Gastroesophageal sphincter (tissue), 3 donors: ENCODE data around the gene OR6B1.

Experiments used
- POLR2A ChIP-seq, 2 donors: fragments of 450-650 bp; IDR thresholded peaks; one replicate each; pipeline ENCODE4 v1.6.1; 2017; ENCODE audit warnings: antibody characterized with exemption in 2 of 2, mild to moderate bottlenecking in 2 of 2, moderate library complexity in 1 of 2
- POLR2AphosphoS5 ChIP-seq: sonication (generic); formaldehyde crosslinking; IDR thresholded peaks from one replicate; pipeline ENCODE4 v1.6.1; 2017; ENCODE audit warnings: antibody characterized with exemption
- TF ChIP-seq, protein P1 (sequence below), 4 experiments: fragments of 200-600 bp in 2 of 4; fragments of 450-650 bp in 2 of 4; sonication (generic) in 1 of 4; IDR thresholded peaks; one replicate each; pipeline ENCODE4 v1.5.1; 2017 to 2019; ENCODE audit warnings: antibody characterized with exemption in 4 of 4, mild to moderate bottlenecking in 2 of 4, moderate library complexity in 2 of 4

DNA sequence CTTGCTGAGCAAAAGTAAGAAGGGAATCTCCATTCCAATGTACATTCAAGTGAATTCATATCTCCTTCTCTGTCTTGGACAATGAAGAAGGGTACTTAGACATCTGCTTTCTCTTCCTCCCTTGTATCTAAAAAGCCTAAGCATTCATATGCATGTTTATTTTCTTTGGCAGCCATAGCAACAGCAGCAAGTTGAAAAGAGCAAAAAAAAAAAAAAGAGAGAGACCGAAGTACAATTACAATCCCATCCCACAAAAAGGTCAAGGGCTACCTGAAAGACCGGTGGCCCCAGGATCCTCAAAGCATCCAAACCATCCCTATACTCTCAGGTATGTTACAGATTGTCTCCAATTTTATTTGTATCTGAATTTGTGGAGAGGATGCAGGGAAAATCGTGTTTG lies 41.3 kb upstream of the OR6B1 start:
- TF ChIP-seq, protein P1, sequence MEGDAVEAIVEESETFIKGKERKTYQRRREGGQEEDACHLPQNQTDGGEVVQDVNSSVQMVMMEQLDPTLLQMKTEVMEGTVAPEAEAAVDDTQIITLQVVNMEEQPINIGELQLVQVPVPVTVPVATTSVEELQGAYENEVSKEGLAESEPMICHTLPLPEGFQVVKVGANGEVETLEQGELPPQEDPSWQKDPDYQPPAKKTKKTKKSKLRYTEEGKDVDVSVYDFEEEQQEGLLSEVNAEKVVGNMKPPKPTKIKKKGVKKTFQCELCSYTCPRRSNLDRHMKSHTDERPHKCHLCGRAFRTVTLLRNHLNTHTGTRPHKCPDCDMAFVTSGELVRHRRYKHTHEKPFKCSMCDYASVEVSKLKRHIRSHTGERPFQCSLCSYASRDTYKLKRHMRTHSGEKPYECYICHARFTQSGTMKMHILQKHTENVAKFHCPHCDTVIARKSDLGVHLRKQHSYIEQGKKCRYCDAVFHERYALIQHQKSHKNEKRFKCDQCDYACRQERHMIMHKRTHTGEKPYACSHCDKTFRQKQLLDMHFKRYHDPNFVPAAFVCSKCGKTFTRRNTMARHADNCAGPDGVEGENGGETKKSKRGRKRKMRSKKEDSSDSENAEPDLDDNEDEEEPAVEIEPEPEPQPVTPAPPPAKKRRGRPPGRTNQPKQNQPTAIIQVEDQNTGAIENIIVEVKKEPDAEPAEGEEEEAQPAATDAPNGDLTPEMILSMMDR (IDR thresholded peaks at IDR 0.05): no peak
- no peak for TF ChIP-seq POLR2A (IDR thresholded peaks at IDR 0.05)
- TF ChIP-seq POLR2AphosphoS5: no peak
